GM20000 (cell line): ENCODE results near the gene EQTN.

Source experiments
- DNase-seq: peaks from one replicate; pipeline ENCODE4 v3.0.0; 2012; ENCODE audit warnings: low spot score
- TF ChIP-seq, protein P1 (sequence below): IDR thresholded peaks from 2 replicates; pipeline ENCODE4 v1.5.1; 2012; ENCODE audit warnings: mild to moderate bottlenecking, control low read depth; ENCODE audit errors: extremely low read depth, missing control alignments

The EQTN gene

DNA sequence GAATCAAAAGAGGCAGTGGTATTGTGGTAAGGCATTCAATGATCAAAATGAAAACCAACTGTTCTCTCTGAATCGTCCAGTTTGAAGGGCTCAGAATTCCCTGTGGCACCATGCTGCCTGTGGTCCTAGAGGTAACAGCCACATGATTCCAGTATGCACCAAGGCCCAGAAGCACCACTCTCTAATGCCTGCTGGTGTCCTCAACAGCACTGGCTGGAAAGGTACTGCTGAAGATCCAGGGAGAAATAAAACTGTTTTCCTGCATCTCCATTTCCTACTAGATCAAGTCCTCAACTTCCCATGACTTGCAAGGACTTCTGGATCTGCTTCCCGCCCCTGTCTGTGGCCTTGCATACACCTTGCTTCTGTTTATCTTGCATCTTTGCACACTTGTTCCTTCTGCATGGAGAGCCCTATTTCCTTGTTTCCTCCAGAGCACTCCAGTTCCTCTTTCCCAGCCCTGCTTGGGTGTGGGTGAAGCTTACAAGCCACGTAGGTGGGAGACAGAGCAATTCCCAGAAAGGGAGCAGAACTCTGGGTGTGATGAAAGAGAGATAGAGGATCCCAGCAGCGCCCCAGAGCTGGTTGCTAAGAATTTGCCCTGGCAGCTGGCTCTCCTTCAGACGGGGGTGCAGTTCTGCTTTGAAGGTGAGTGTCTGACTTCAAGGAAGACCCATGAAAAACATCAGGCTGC lies 41.0 kb upstream of the EQTN start:
- TF ChIP-seq, protein P1, sequence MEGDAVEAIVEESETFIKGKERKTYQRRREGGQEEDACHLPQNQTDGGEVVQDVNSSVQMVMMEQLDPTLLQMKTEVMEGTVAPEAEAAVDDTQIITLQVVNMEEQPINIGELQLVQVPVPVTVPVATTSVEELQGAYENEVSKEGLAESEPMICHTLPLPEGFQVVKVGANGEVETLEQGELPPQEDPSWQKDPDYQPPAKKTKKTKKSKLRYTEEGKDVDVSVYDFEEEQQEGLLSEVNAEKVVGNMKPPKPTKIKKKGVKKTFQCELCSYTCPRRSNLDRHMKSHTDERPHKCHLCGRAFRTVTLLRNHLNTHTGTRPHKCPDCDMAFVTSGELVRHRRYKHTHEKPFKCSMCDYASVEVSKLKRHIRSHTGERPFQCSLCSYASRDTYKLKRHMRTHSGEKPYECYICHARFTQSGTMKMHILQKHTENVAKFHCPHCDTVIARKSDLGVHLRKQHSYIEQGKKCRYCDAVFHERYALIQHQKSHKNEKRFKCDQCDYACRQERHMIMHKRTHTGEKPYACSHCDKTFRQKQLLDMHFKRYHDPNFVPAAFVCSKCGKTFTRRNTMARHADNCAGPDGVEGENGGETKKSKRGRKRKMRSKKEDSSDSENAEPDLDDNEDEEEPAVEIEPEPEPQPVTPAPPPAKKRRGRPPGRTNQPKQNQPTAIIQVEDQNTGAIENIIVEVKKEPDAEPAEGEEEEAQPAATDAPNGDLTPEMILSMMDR = no peak
- DNase-seq = no peak

DNA sequence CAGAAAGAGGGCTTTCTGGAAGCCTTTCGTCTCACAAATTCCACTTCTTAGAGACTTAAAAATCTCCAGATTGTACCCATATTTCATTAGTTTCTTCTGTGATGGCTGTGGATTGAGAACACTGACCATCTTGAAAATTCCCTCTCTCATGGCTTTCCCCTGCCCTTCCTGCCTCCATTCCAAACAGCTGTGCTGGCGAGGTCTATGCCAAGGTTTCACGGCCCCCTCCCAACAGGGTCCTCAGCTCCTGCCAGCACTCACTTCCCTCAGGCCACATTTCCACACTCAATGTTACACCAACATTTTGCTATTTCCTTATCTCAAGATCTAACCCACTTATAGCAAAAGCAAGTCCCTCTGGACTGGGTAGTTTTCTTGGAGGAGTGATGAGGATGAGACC lies 40.3 kb upstream of the EQTN start:
- DNase-seq = no peak
- TF ChIP-seq, protein P1 = no peak

DNA sequence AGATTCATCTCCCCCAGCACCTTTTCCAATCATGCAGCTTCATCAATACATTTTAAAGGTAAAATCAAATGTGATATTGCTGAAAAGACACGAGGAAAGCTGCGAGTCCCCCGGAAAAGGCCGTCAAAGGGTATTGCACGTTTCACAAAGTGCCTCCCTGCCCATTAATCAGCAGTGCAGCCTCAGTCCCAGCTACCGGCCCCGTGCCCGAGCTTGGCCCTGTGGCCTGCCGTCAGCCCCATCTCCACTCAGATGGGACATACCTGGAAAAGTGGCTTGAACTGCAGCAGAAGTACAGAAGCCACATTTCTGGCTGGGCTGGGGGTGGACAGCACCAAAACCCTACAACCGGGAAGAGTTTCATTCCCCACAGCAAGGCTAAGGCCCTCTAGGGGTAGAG lies 39.9 kb upstream of the EQTN start:
- TF ChIP-seq, protein P1 = no peak

DNA sequence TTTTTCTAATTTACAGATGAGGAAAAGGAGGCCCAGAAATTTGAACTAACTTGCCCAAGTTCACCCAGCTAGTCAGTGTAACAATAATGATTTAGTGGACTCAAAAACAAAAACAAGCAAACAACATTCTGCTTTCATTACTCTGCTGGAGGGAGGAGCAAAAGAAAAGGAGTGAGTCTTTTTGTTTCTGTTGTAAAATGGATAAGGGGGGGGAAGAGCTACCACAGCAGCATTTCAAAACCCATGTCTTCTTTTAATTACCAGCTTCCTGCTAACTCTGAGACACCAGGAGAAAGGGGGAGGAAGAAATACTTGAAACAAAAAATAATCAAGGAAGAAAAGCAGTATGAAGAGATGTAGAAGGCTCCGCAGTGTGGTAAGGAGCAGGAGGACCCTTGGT lies 39.2 kb upstream of the EQTN start:
- no peak for DNase-seq
- TF ChIP-seq, protein P1 = no peak

More for the DNA sequence above, 39.9 kb upstream of the EQTN start:
- no peak for DNase-seq

DNA sequence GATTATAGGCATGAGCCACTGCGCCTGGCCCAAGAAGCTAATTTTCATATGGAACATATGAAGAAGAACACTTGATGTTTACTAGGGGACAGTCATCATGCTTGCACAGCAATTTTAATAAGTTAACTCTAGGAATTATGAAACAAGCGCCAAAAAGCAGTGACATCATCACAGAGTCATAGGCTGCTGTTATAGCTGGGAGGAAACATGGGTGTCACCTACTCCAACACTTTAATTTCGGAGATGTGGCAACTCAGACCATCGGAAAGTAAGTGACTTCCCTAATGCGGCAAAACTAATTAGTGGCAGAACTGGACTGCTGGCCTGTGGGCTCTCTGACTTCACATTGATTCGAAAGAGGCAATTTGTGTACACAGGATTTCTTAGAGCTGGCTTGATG lies 38.1 kb upstream of the EQTN start:
- TF ChIP-seq, protein P1 = no peak
- no peak for DNase-seq

DNA sequence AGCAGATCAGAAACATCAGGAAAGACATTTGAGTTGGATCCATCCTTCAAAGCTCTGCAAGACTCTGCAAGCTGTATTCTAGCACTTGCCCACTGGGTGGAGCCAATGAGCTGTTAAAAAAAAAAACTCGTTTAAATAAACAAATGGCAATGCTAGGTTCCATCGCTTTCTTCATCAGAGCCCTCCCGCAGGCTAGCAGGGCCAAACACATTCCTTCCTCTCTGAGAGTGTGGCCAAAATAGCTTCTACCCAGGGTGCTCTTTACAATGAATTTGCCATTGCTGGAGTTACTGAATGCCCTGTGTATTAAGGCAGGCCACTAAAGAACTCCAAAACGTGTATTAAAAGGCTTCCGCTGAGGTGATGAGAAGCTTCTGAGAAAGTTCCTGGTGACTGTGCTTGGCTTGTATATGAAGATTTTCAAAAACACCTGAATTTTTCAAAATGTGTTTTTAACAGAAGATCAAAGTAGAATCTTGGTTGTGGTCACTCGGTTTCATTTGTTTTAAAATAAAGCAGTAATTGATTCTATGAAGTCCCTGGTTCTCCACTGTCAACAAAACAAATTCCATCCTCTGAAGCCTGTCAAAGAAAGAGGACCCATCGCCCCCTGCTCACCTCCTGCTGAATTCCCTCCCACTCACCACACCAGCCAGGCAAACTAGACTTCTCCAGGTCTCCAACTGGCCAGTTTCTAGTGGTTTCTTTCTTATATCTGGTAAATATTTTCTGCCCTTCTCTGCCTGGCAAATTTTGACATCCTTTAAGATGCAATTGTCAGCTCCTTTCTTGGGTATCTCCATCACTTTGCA lies 36.5 kb upstream of the EQTN start:
- TF ChIP-seq, protein P1 = peak; percentile 56
- DNase-seq = peak; percentile 74

DNA sequence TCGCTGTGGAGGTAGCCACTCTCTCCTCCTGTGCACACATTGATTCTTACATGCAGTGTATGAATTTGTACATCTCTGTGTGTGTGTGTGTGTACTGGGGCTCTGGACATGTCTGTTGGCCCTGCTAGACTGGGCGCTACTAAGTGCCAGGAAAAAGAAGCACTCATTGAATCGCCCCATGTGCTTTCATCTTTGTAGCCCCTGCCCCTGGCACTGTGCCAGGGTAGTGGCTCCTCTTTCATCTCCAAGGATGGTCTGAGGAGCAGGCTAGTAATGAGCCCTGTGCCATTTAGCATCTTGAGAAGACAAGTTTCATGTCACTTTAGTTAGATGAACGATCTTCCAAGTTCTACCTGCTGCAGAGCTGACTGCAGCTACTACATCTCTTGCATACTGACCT lies 34.4 kb upstream of the EQTN start:
- no peak for DNase-seq

More for the DNA sequence above, 34.4 kb upstream of the EQTN start:
- TF ChIP-seq, protein P1 = no peak
